Dermis blood vessel endothelial cell (primary cell): ENCODE measurements around the gene SMIM11. TPM values are rescaled to one million over a fixed set of nuclear protein-coding genes. Genes with fewer than 3 reads are reported as not detected.
"Not testable (repeated sequence)": the region's sequence is repeated elsewhere in the genome, so short reads cannot be mapped to it uniquely, and the experiment has no call there.

ENCODE experiments used
- DNase-seq: peaks from one replicate; pipeline ENCODE4 v3.0.0; 2010
- total RNA-seq: library from RNA; depleted of rRNA; stranded (reverse); fragments of >200 nt; gene quantifications from 2 replicates; pipeline ENCODE4 v1.2.3, GENCODE V29; 2014

The SMIM11 gene
- total RNA-seq, result 2.0 and 2.4 TPM in 2 replicates

DNA sequence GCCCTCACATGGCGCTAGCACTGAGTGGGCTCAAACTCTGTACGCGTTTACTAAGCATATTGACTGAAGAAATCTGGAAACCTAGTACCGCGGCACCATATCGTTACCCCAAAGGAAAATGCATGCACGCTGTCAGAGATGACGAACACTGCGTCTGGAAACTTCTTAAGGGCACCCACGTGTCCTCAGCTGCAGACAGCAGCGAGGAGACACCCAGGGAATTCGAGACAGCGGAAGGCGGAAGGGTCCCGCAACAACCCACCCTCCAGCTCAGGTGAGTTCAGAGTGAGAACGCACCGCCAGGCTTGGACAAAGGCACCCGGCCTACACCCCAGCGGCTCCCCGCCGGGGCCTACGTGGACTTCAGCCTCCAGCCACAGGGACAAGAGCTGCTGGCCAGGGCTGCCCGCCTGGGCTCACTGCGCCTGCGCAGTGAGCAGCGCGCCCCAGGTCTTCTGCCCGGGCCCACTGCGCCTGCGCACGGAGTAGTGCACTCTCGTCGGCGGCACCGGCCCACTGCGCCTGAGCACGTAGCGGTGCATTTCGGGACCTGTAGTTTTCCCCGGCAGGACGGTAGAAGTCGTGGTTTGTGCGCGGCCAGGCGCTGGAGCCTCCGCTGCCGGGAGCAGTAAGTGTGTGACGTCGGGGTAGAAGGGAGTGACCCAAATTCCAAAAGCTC is at the start of gene SMIM11:
Gene SMIM11 (plus strand): TSS at position 568 of the 679 bp plus-strand sequence. CDS start 3,998 bp downstream, outside the sequence.
- DNase-seq, result not testable (repeated sequence)

DNA sequence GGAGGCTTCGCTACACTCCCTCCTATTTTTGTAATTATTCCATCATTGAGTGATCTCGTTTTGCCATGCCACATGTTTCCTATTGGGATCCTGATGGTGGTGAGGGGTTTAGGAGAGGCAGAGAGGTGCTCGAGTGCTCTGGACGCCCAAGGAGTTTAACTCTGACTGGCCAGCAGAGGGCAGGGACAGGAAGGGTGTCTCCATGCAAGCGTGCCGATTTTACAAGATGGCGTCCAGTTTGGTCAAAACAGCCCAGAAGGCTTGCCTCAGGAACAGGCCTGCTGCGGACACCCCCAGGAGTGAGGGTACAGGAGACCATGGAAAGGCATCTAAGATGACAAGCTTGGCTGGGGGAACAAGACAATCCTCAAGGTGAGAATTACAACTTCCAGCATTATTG is 45.3 kb upstream of the SMIM11 start:
- no peak for DNase-seq

DNA sequence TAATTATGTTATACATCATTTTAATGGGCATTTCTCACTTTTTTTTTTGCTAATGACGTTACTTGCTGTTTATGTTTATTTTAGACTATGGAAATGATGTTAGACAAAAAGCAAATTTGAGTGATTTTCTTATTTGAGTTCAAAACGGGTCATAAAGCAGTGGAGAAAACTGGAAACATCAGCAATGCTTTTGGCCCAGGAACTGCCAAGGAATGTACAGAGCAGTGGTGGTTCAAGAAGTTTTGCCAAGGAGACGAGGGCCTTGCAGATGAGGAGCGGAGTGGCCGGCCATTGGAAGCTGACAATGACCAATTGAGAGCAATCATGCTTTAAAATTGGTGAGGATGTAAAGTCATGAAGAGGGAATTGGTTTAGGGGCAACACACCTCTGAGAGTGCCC is 43.6 kb upstream of the SMIM11 start:
- no peak for DNase-seq

DNA sequence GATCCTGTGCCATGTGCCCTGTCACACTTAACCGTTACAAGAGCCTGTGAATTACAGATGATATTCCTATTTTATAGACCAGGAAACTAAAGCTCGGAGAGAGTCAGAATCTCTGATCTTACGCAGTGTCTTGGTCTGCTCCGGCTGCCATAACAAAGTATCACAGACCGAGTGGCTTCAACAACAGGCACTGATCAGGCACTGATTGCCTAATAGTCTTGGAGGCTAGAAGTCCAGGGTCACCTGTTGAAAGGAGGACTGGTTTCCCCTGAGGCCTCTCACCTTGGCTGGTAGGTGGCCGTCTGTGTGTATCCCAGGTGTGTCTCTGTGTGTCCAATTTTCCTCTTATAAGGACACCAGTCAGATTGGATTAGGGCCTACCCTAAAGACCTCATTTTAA is 43.0 kb upstream of the SMIM11 start:
- DNase-seq, result no peak

DNA sequence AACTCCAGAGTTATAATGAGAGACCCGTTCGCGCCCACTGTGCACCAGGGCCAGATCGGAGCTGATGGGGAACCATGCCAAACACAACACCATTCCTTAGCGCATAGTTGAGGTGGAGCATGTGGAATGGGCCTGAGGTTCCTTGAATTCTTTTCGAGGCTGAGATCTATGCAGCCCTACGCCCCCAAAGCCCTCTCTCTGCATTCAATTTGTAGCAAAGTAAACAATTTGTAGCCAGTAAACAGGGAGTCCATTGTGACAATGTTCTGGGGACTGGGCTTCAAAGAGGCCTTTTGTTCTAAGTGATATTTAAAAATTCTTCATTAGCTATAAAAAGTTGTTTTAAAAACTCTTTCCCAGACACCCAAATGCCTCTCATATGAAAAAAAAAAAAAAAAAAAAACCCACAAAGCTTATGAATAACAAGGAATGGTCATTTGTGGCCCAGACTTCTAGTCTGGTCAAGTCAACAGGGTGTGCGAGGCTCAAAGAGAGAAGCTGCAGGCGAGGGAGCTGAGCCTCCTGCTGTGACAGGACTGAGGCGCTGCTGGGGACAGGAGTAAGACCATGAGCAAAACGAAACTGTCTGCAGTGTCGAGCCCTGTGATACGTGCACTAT is 42.1 kb upstream of the SMIM11 start:
- no peak for DNase-seq

DNA sequence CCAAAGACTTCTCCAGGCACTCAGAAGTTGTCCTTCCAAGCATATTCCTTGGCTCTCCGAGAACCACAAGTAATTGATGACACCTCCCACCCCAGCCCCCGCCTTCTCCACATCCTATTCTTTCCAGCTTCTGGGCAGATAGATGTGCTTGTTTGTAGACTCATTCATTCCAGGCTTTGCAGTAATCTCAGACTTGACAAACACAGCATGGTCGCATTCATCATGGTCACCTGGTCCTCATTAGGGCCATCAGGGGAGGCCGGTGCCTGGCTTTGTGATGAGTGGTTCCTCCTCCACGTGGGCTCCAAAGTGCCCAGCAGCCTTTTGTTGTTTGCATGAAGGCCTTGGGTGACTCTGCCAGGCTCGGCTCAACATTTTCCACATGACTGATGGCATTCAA is 40.0 kb upstream of the SMIM11 start:
- no peak for DNase-seq

GRCh38 chr21:34336245-34336644 is 39.1 kb upstream of the SMIM11 start:
- no peak for DNase-seq

DNA sequence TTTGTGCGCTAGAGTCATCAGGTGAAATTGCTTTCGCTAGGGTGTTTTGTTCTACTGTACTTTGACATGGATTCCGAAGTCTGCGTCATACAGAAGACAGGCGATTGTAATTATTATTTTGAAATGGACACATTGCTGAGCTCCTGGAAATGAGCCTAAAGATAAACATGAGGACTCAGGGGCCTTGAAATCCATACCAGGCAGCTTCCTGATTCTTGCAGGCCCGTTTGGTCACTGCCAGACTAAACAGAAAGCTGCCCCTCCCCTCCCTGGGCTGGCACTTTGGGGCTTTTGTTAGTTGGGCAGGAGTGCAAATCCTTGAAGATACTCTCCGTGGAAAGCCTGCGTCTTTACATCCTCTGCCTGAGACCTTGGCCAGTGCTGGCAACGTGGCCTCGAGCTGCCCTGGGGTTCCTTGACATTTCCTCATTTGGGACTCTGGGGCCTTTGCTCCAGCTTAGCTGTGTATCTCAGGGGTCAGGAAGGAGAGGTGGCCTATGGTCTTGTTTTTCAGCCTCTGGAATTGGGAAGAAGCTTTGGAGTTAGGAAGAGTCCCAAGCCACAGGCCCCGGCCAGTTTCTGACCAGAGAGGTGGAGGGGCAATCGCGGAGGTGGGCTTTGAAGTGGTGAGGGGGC is 38.4 kb upstream of the SMIM11 start:
- peak; percentile 42 for DNase-seq

DNA sequence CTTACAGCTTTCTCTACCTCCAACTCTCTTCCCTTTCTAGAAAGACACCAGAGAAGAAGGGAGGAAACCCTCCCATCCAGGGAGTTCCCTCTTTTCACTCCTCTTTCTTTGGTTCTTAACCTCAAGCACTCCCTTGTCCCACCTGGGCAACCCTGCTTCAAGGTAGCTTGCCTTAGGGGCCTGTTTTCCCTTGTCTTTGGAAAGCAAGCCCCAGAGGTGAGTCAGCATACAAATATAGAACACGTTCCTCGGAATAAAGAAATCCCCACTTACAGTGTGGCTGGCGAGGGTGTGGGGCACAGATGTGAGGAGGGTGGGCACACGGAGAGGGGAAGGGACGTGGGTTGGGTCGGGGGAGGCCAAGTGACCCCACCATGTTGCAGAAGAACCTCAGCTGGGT is 37.6 kb upstream of the SMIM11 start:
- DNase-seq, result no peak

DNA sequence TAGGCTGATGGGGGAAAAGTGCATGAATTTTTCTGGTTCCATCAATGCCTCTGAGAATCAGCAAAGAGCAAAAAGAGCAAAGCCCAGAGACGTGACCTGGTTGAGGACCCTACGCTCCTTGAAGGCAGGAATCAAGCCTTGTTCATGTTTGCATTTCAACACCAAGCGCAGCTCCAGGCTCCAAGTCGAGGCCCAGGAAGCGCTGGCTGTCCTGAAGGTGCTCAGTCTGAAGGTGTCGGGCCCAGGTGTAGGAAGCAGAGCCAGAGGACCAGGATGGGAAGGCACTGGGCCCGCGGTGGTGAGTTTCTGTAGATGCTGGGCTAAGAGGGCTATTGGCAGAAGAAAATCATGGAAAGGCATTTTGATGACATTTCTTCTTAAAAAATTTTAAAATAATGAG is 37.1 kb upstream of the SMIM11 start:
- no peak for DNase-seq

DNA sequence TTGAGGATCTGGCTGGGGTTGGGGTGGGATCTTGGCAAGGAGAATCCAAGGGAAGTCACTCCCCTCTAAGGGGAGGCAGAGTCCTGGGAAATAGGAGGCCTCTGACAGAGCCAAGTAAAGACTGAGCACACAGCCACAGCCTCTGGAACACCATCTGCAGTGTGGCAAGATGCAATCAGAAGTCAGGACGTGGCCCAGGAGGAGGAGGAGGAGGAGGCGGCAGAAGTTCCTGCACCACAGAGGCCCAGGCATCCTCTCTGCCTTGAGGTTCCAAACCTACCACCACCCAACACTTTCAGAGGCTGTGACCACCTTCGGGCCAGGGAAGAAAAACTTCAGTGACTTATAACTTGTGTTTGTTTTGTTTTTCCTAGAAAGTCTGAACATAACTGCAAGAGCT is 35.2 kb upstream of the SMIM11 start:
- DNase-seq, result no peak

DNA sequence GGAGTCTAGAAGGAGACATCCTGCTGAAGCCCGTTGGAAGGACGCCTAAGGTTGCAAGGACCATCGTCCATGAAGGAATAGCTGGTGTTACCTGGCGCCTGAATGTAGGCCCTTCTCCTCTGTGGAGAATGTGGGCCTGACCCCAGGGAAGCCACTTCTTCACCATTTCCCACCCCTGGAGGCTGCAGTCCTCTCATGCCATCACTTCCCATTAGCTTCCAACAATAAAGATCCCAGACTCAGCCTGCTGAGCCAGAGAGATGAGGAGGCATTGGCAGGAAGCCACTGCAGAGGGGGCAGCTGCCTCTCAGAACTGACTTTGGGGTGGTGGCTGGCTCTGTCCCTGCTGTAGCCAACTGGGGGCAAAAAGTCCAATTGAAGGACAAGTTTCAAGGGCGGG is 32.8 kb upstream of the SMIM11 start:
- no peak for DNase-seq

GRCh38 chr21:34343347-34343746 is 32.0 kb upstream of the SMIM11 start:
- DNase-seq, result no peak

GRCh38 chr21:34343838-34344381 is 31.4 kb upstream of the SMIM11 start:
- DNase-seq, result no peak

DNA sequence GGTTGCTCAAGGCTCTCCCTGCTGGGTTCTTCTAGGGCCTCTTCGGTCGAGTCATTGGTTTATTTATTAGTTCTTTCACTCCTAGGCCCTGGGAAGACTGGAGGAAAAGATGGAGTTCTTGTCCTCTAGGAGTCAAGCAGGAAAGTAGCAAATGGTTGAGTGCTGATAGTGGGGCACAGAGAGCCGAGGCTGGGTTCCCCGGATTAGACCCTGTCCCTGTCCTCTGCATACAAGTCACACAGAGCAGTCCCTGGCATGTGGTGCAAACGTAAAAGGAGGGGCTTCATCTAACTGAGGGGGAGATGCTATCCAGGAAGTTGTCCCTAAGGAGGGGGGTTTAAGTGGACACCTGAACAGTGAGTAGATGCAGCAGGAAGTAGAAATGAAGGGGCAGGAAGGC is 30.7 kb upstream of the SMIM11 start:
- DNase-seq, result no peak

DNA sequence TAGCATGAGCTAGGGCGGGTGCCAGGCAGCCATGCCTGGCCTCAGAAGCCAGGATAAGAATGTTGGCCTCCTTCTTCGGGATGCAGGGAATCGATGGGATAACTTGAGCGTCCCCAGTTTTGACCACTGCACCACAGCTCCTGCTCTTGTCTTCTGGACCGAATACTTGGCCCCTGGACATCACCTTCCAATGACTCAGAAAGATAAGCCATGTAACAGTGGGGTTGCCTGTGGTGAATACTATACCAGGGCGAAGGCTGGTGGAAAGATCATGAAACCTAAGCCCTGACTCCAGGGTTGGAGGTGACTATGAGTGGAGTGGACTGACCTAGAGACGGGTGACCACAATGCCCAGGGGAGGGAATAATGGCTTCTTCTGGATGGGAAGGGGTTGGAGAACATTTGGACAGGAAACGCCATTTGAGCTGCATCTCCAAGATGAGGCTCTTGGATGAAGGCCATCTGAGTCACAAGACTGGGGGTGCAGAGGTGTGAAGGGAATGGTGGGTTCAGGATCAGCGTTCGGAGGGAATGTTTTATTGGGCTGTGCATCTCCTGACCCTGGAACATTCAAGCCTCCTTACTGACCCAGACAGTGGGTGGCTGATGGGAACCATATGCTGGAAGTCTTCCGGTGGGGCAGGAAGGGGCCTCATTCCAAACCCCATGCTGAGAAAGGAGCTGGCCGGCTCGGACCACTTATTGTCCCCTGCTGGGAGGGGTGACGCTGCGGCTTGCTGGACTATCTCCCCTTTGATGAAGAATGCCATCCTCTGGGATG is 30.0 kb upstream of the SMIM11 start:
- no peak for DNase-seq

- no peak for DNase-seq
Measured at GRCh38 chr21:34345892-34346291, 29.4 kb upstream of the SMIM11 start.

- DNase-seq, result no peak
Measured at GRCh38 chr21:34348890-34349519, 26.3 kb upstream of the SMIM11 start.

DNA sequence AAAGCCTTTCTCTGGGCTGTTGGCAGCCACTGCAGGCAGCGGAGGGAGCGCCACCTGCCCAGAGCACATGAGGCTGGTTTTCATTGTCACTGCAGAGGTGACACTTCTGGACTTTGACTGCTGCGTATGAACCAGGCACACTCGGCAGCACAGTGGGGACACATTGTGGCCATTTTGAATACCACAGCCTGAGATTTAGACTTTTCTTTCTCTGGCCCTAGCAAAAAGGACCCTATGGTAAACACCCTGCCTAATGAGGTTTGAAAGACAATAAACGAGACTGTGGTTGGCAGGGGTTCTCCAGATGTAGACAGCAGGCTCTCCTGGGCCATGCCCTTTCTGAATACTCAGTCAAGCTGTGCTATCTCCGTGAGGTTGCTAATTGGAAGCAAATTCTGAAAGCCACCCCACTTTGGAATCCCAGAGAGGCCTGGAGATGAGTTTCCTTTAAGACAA is 23.5 kb upstream of the SMIM11 start:
- peak; percentile 62 for DNase-seq

DNA sequence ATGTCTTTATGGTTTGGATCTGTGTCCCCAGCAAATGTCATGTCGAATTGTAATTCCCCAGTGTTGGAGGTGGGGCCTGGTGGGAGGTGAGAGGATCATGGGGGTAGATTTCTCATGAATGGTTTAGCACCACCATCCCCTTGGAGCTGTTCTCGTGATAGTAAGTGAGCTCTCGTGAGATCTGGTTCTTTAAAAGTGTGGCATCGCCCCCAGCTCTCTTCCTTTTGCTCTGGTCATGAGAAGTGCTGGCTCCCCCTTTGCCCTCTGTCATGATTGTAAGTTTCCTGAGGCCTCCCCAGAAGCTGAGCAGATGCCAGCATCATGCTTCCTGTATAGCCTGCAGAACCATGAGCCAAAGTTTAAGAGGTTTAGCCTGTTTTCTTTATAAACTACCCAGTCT is 22.8 kb upstream of the SMIM11 start:
- no peak for DNase-seq

DNA sequence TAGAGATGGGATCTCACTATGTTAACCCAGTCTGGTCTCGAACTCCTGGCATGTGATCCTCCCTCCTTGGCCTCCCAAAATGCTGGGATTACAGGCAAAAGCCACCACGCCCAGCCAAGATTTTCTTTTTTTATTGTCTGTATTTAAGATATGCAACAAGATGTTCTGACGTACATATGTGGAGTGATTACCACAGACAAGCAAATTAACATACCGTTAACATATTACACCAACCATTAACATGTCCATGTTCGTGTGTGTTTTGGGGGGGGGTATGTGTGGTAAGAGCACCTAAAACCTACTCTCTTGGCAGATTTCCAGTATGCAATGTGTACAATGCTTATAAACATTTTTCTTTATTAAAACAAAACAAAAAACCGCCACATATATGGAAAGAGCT is 22.1 kb upstream of the SMIM11 start:
- DNase-seq, result no peak

- no peak for DNase-seq
Measured at GRCh38 chr21:34354836-34355235, 20.5 kb upstream of the SMIM11 start.

- no peak for DNase-seq
Measured at GRCh38 chr21:34355570-34355969, 19.7 kb upstream of the SMIM11 start.
